Measurements from ENCODE around the gene SMOC2.
"Not testable (repeated sequence)": the region's sequence is repeated elsewhere in the genome, so short reads cannot be mapped to it uniquely, and the experiment has no call there.

Gene SMOC2

DNA sequence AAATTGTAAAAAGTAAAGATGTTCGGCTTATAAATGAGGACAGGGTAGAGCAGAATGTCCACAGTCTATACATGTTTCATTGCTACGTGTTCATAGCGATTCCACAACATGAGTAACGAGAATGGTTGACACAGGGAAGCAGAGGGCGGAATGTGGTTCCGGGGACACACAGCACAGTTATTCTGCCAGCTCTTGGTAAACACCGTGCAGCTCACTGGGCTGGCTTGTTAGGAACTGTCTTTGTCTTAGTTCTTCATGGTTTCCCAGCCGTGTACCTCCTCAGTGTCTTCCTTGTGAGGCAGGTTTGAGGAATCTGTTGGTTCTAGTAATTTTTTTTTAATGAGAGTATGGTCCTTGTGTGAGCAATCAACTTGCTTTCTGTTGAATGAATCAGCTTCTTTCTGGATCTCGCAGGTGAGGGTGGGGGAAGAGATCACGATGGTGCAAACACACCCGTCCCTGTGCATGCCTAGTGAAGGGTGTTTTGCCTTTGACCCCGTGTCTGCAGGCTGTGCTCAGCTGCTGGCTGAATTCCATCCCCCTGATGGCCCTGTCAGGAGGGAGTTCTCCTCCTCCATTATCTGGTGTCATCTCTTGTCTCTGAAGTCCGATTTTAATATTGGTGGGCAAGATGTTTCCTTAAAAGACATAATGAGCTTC is 168.2 kb downstream of the SMOC2 start (continued):
- TF ChIP-seq, protein P1, sequence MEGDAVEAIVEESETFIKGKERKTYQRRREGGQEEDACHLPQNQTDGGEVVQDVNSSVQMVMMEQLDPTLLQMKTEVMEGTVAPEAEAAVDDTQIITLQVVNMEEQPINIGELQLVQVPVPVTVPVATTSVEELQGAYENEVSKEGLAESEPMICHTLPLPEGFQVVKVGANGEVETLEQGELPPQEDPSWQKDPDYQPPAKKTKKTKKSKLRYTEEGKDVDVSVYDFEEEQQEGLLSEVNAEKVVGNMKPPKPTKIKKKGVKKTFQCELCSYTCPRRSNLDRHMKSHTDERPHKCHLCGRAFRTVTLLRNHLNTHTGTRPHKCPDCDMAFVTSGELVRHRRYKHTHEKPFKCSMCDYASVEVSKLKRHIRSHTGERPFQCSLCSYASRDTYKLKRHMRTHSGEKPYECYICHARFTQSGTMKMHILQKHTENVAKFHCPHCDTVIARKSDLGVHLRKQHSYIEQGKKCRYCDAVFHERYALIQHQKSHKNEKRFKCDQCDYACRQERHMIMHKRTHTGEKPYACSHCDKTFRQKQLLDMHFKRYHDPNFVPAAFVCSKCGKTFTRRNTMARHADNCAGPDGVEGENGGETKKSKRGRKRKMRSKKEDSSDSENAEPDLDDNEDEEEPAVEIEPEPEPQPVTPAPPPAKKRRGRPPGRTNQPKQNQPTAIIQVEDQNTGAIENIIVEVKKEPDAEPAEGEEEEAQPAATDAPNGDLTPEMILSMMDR (tag by site-specific recombination; IDR thresholded peaks at IDR 0.05) = no peak
- TF ChIP-seq ZNF175 (tag by site-specific recombination; IDR thresholded peaks at IDR 0.05) = no peak

DNA sequence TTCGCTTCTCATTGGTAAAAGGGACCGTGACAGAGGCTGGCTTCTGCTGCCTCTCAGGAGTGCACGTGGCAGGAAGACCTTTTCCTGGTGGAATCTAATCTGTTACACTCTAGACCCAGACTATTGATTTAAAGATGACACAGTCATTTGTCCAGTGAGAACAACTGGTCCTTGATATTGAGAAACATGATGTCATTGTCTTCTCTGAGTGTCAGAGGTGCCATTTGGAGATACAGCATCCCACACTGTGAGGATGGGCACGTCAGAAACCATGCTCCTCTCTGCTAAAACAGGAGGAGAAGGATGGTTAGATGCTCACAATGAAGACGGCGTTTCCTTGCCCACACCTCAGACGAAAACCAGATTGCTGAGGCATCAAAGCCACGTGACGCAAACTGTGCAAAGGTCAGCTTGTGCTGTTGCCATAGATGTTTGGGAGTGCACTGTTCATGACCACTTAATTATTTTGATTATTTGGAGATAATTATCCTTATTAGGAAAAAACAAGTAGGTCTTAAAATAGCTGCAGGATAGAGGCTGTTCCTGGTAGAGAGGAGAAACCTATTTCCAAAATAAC is 169.0 kb downstream of the SMOC2 start:
- H3K9me3 ChIP-seq (ENCODE audit: control insufficient read depth, insufficient read depth, low read depth, low read length) = no peaks in the 10 kb centered on the region
- ChIA-PET CTCF (no interaction called here), POLR2A (no interaction called here)
- no peak overlapping the region for H3K4me3 ChIP-seq (ENCODE audit: low read depth, low read length)
- TF ChIP-seq, protein P2, sequence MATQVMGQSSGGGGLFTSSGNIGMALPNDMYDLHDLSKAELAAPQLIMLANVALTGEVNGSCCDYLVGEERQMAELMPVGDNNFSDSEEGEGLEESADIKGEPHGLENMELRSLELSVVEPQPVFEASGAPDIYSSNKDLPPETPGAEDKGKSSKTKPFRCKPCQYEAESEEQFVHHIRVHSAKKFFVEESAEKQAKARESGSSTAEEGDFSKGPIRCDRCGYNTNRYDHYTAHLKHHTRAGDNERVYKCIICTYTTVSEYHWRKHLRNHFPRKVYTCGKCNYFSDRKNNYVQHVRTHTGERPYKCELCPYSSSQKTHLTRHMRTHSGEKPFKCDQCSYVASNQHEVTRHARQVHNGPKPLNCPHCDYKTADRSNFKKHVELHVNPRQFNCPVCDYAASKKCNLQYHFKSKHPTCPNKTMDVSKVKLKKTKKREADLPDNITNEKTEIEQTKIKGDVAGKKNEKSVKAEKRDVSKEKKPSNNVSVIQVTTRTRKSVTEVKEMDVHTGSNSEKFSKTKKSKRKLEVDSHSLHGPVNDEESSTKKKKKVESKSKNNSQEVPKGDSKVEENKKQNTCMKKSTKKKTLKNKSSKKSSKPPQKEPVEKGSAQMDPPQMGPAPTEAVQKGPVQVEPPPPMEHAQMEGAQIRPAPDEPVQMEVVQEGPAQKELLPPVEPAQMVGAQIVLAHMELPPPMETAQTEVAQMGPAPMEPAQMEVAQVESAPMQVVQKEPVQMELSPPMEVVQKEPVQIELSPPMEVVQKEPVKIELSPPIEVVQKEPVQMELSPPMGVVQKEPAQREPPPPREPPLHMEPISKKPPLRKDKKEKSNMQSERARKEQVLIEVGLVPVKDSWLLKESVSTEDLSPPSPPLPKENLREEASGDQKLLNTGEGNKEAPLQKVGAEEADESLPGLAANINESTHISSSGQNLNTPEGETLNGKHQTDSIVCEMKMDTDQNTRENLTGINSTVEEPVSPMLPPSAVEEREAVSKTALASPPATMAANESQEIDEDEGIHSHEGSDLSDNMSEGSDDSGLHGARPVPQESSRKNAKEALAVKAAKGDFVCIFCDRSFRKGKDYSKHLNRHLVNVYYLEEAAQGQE (tag by site-specific recombination; IDR thresholded peaks at IDR 0.05) = no peak
- TF ChIP-seq, protein P3, sequence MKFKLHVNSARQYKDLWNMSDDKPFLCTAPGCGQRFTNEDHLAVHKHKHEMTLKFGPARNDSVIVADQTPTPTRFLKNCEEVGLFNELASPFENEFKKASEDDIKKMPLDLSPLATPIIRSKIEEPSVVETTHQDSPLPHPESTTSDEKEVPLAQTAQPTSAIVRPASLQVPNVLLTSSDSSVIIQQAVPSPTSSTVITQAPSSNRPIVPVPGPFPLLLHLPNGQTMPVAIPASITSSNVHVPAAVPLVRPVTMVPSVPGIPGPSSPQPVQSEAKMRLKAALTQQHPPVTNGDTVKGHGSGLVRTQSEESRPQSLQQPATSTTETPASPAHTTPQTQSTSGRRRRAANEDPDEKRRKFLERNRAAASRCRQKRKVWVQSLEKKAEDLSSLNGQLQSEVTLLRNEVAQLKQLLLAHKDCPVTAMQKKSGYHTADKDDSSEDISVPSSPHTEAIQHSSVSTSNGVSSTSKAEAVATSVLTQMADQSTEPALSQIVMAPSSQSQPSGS (tag by site-specific recombination; IDR thresholded peaks at IDR 0.05; ENCODE audit: low read depth) = 0 out of 2 replicates have a peak, but pooled peaks have one; percentile 19
- TF ChIP-seq ZNF433 (tag by site-specific recombination; IDR thresholded peaks at IDR 0.05; ENCODE audit: low read depth) = no peak
- H3K27ac ChIP-seq (ENCODE audit: extremely low read depth, low read depth, low read length) = no peak overlapping the region
- H3K36me3 ChIP-seq (ENCODE audit: control insufficient read depth in 2 of 2, insufficient read depth in 1 of 2, low read length in 2 of 2) = no peaks in the 10 kb centered on the region
- no peaks in the 10 kb centered on the region for H3K4me1 ChIP-seq (ENCODE audit: control insufficient read depth, insufficient read depth, low read length)

DNA sequence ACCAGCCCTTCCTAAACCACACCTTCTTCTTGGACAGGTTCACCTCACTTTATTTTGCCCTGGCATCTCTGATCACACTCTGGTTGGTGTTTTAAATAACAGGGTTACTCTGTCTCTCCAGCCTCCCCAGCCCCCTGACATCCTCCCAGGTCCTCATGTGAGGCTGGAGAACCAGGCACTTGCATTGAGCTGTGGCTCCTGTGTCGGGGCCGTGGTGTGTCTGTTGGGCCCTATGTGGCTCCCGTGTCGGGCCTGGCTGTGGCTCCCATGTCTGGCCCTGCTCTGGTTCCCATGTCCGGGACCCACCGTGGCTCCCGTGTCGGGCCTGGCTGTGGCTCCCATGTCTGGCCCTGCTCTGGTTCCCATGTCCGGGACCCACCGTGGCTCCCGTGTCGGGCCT is 170.0 kb downstream of the SMOC2 start:
- CTCF ChIA-PET; H3K9me3 ChIP-seq (ENCODE audit: control insufficient read depth, insufficient read depth, low read depth, low read length); H3K4me3 ChIP-seq (ENCODE audit: low read depth, low read length); H3K4me1 ChIP-seq (ENCODE audit: control insufficient read depth, insufficient read depth, low read length); H3K36me3 ChIP-seq (ENCODE audit: control insufficient read depth in 2 of 2, insufficient read depth in 1 of 2, low read length in 2 of 2); H3K27ac ChIP-seq (ENCODE audit: extremely low read depth, low read depth, low read length); POLR2A ChIA-PET: not testable (repeated sequence)

DNA sequence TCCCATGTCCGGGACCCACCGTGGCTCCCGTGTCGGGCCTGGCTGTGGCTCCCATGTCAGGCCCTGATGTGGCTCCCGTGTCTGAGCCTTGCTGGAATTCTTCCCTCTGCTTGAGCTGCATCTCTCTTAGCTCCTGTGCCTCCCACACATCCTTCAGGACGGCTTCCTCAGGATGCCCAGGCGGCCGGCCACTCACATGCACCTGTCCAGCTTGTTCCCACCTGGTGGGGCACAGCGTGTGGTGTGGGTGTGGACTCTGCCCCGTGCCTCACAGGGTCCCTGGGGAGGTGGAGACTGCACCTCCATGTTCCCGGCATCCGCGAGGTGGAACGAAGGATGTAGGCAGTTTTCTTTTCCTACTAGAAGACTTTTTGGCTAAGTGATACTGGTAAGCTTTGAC is 170.7 kb downstream of the SMOC2 start:
- Histone ChIP-seq H3K4me3 (ENCODE audit: low read depth, low read length) (no peak overlapping the region), H3K9me3 (ENCODE audit: control insufficient read depth, insufficient read depth, low read depth, low read length) (no peaks in the 10 kb centered on the region), H3K27ac (ENCODE audit: extremely low read depth, low read depth, low read length) (no peak overlapping the region), H3K36me3 (ENCODE audit: control insufficient read depth in 2 of 2, insufficient read depth in 1 of 2, low read length in 2 of 2) (no peaks in the 10 kb centered on the region), H3K4me1 (ENCODE audit: control insufficient read depth, insufficient read depth, low read length) (no peaks in the 10 kb centered on the region)
- ChIA-PET POLR2A (no interaction called here), CTCF (no interaction called here)
- TF ChIP-seq ZNF223 (tag by site-specific recombination; IDR thresholded peaks at IDR 0.05) (no peak), ZNF548 (tag by site-specific recombination; IDR thresholded peaks at IDR 0.05) (no peak), ZNF600 (tag by site-specific recombination; IDR thresholded peaks at IDR 0.05) (no peak), ZNF529 (tag by site-specific recombination; IDR thresholded peaks at IDR 0.05; ENCODE audit: insufficient replicate concordance) (no peak), ZNF843 (tag by site-specific recombination; IDR thresholded peaks at IDR 0.05) (no peak), ZNF677 (tag by site-specific recombination; IDR thresholded peaks at IDR 0.05) (no peak), ZBTB20 (tag by site-specific recombination; IDR thresholded peaks at IDR 0.05) (no peak), ZNF624 (tag by site-specific recombination; IDR thresholded peaks at IDR 0.05) (no peak), ZIC2 (tag by site-specific recombination; IDR thresholded peaks at IDR 0.05) (no peak), ZNF16 (tag by site-specific recombination; IDR thresholded peaks at IDR 0.05; ENCODE audit: low read depth) (no peak), ZNF664 (tag by site-specific recombination; IDR thresholded peaks at IDR 0.05) (no peak), ZNF184 (tag by site-specific recombination; IDR thresholded peaks at IDR 0.05) (no peak)
- TF ChIP-seq, protein P4, sequence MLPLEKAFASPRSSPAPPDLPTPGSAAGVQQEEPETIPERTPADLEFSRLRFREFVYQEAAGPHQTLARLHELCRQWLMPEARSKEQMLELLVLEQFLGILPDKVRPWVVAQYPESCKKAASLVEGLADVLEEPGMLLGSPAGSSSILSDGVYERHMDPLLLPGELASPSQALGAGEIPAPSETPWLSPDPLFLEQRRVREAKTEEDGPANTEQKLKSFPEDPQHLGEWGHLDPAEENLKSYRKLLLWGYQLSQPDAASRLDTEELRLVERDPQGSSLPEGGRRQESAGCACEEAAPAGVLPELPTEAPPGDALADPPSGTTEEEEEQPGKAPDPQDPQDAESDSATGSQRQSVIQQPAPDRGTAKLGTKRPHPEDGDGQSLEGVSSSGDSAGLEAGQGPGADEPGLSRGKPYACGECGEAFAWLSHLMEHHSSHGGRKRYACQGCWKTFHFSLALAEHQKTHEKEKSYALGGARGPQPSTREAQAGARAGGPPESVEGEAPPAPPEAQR (tag by site-specific recombination; IDR thresholded peaks at IDR 0.05) = no peak
- TF ChIP-seq, protein P5, sequence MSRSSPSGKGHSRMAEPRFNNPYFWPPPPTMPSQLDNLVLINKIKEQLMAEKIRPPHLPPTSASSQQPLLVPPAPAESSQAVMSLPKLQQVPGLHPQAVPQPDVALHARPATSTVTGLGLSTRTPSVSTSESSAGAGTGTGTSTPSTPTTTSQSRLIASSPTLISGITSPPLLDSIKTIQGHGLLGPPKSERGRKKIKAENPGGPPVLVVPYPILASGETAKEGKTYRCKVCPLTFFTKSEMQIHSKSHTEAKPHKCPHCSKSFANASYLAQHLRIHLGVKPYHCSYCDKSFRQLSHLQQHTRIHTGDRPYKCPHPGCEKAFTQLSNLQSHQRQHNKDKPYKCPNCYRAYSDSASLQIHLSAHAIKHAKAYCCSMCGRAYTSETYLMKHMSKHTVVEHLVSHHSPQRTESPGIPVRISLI (tag by site-specific recombination; IDR thresholded peaks at IDR 0.05) = no peak

Data from HEK293 (cell line).